Panc1 (cell line): ENCODE measurements around the gene FAM200B.

Experiments used
- POLR2AphosphoS5 ChIP-seq: IDR thresholded peaks from 2 replicates; pipeline ENCODE4 v1.6.1; 2012; ENCODE audit warnings: mild to moderate bottlenecking, low read depth, low read length, moderate library complexity
- SIN3A ChIP-seq: IDR thresholded peaks from 2 replicates; pipeline ENCODE4 v1.6.1; 2012; ENCODE audit warnings: low read depth, mild to moderate bottlenecking, low read length, moderate library complexity, borderline replicate concordance; ENCODE audit not compliant: insufficient read depth
- TF ChIP-seq, protein P1 (sequence below): fragments of 450-650 bp; IDR thresholded peaks from 2 replicates; pipeline ENCODE4 v1.5.1; 2017; ENCODE audit warnings: mild to moderate bottlenecking
- TF ChIP-seq, protein P2 (sequence below), 2 experiments: IDR thresholded peaks; 2 replicates each; pipeline ENCODE4 v1.6.1; 2011 to 2012; ENCODE audit warnings: low read depth in 2 of 2, control low read depth in 1 of 2, low read length in 1 of 2, mild to moderate bottlenecking in 1 of 2, moderate library complexity in 1 of 2; ENCODE audit not compliant: insufficient read depth in 1 of 2

GRCh38 chr4:15706646-15707362 is 25.2 kb downstream of the FAM200B start:
- TF ChIP-seq, protein P1, sequence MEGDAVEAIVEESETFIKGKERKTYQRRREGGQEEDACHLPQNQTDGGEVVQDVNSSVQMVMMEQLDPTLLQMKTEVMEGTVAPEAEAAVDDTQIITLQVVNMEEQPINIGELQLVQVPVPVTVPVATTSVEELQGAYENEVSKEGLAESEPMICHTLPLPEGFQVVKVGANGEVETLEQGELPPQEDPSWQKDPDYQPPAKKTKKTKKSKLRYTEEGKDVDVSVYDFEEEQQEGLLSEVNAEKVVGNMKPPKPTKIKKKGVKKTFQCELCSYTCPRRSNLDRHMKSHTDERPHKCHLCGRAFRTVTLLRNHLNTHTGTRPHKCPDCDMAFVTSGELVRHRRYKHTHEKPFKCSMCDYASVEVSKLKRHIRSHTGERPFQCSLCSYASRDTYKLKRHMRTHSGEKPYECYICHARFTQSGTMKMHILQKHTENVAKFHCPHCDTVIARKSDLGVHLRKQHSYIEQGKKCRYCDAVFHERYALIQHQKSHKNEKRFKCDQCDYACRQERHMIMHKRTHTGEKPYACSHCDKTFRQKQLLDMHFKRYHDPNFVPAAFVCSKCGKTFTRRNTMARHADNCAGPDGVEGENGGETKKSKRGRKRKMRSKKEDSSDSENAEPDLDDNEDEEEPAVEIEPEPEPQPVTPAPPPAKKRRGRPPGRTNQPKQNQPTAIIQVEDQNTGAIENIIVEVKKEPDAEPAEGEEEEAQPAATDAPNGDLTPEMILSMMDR = no peak
- TF ChIP-seq, protein P2, sequence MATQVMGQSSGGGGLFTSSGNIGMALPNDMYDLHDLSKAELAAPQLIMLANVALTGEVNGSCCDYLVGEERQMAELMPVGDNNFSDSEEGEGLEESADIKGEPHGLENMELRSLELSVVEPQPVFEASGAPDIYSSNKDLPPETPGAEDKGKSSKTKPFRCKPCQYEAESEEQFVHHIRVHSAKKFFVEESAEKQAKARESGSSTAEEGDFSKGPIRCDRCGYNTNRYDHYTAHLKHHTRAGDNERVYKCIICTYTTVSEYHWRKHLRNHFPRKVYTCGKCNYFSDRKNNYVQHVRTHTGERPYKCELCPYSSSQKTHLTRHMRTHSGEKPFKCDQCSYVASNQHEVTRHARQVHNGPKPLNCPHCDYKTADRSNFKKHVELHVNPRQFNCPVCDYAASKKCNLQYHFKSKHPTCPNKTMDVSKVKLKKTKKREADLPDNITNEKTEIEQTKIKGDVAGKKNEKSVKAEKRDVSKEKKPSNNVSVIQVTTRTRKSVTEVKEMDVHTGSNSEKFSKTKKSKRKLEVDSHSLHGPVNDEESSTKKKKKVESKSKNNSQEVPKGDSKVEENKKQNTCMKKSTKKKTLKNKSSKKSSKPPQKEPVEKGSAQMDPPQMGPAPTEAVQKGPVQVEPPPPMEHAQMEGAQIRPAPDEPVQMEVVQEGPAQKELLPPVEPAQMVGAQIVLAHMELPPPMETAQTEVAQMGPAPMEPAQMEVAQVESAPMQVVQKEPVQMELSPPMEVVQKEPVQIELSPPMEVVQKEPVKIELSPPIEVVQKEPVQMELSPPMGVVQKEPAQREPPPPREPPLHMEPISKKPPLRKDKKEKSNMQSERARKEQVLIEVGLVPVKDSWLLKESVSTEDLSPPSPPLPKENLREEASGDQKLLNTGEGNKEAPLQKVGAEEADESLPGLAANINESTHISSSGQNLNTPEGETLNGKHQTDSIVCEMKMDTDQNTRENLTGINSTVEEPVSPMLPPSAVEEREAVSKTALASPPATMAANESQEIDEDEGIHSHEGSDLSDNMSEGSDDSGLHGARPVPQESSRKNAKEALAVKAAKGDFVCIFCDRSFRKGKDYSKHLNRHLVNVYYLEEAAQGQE (IDR thresholded peaks at IDR 0.05; ENCODE audit: insufficient read depth in 1 of 2, low read depth in 2 of 2, low read length in 1 of 2) = no peak
- TF ChIP-seq POLR2AphosphoS5 (no peak), SIN3A (no peak)
